Right atrium auricular region (tissue), 2 donors: Measurements from ENCODE around the gene STARD3. TPM values are rescaled to one million over a fixed set of nuclear protein-coding genes. Genes with fewer than 3 reads are reported as not detected.

Experiments
- DNase-seq: peaks from one replicate; pipeline ENCODE4 v3.0.0-alpha.2; 2019; ENCODE audit warnings: low spot score
- H3K27ac ChIP-seq, 2 donors: fragments of 200-600 bp; sonication (generic); 1 replicate in 1 of 2; 2 replicates in 1 of 2; pipeline ENCODE4 v1.5.1; 2016 to 2019
- H3K27me3 ChIP-seq, 2 donors: fragments of 200-600 bp; sonication (generic); one replicate each; pipeline versions ENCODE4 v1.5.1 to v1.6.0; 2017 to 2019
- H3K36me3 ChIP-seq: fragments of 200-600 bp; sonication (generic); one replicate; pipeline ENCODE4 v1.5.1; 2016
- H3K4me1 ChIP-seq, 2 donors: fragments of 200-600 bp; sonication (generic); one replicate each; pipeline versions ENCODE4 v1.5.1 to v1.6.0; 2017 to 2019
- H3K4me3 ChIP-seq, 2 donors: fragments of 200-600 bp; sonication (generic); 1 replicate in 1 of 2; 2 replicates in 1 of 2; pipeline ENCODE4 v1.5.1; 2017 to 2019; ENCODE audit warnings: mild to moderate bottlenecking in 1 of 2, moderate library complexity in 1 of 2
- H3K9me3 ChIP-seq, 2 donors: fragments of 200-600 bp; sonication (generic); one replicate each; pipeline ENCODE4 v1.5.1; 2019
- CTCF ChIP-seq, 2 donors: fragments of 200-600 bp; sonication (generic); IDR thresholded peaks; one replicate each; pipeline ENCODE4 v1.5.1; 2019; ENCODE audit warnings: antibody characterized with exemption in 2 of 2
- total RNA-seq, 2 donors: library from RNA; depleted of rRNA; stranded (reverse); fragments of >200 nt; gene quantifications; one replicate each; pipeline ENCODE4 v1.1.0, GENCODE V29; 2016

Gene STARD3
- total RNA-seq, 2 donors from 2014 or later = 18.5 to 22.2 TPM

DNA sequence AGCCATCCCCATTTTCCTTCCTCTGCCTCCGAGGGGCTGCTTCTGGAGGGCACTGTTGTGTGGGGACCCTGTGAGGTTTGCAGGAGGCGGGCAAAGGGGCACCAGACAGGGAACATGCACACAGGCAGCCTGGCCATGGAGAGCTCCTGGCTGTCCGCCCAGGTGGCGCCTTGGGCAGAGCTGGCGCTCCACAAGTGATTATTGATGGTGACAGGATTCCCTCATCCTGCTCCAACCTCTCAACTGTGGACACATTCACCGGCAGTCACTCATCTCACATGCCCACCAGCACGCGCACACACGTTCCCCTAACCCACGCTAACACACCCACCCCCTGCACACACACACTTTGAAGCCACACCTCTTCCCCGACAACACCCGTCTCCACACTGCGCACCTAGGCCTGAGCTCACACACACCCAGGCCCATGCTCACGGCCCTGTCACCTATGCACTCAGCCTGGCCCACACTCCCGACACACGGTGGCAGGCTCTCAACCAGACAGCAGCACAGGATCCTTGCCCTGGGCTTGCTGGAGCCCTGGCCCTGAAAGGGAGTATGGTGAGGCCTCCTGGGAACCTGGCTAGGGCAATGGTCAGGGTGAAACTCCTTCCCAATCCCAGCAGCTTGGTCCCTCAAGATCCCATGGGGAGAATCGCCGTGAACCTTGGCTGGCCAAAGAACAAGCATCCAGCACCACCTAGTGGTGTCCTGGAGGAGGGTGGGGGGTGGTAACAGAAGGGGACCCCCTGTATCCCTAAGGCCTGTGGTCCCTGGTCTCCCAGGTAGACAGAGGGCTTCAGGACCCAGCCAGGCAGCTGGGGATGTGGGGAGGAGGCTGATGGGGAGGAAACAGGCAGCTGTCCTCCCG is 34.9 kb downstream of the STARD3 start:
- TF ChIP-seq CTCF (IDR thresholded peaks at IDR 0.05) = peak; percentile 53 to 66
- Histone ChIP-seq H3K36me3 (no peaks in the 10 kb centered on the region), H3K4me1 (peaks cover 0 to 87% of the 10 kb centered on the region in 2 donors), H3K27me3 (no peaks in the 10 kb centered on the region), H3K9me3 (no peaks in the 10 kb centered on the region), H3K4me3 (no peak overlapping the region), H3K27ac (peak overlapping the region; percentile 89 to 96)
- no peak for DNase-seq

DNA sequence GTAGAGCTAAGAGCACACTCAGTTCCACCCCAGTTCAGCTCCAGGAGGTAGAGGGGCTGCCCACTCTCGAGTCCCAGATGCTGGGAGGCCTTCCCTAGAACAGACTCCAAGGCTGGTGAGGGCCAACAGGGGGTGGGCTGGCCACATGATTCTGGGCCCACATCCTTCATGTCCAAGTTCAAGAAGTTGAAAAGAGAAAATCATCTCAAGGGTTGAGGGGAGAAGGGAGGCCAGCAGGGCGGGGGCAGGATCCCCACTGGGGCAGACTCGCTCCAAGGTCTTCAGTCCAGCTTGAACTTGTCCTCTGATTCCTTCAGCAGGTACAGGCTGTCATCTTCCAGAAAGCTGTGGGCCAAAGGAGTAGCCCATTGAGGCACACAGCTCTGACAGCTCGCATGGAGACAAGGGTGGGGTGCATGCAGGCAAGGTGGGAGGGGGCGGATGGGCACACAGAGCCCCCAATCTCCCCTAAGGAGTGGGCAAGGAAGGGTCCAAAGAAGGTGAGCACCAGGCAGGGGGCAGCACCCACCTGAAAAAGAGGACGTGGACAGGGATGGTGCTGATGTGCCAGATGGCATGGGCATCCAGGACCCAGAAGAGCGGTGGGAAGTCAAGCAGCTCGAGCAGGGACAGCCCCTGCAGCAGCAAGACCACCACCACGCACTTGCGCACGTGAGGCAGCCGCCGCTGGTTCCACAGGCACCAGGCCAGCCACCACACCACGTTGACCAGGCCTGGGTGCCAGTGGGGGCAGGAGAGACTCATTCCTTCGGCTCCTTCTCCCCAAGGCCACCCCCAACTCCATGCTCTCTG is 35.8 kb downstream of the STARD3 start:
- H3K27me3 ChIP-seq = no peaks in the 10 kb centered on the region
- H3K4me1 ChIP-seq = peaks cover 0 to 87% of the 10 kb centered on the region in 2 donors

GRCh38 chr17:39673335-39674081 is 36.6 kb downstream of the STARD3 start:
- Histone ChIP-seq H3K36me3 (no peaks in the 10 kb centered on the region), H3K9me3 (no peaks in the 10 kb centered on the region), H3K27me3 (no peaks in the 10 kb centered on the region), H3K4me1 (peaks cover 0 to 87% of the 10 kb centered on the region in 2 donors), H3K27ac (peak overlapping the region; percentile 89 to 96), H3K4me3 (no peak overlapping the region)
- no peak for TF ChIP-seq CTCF (IDR thresholded peaks at IDR 0.05)
- DNase-seq = no peak

More for the DNA sequence above, 35.8 kb downstream of the STARD3 start:
- no peak for TF ChIP-seq CTCF (IDR thresholded peaks at IDR 0.05)
- DNase-seq = no peak
- no peaks in the 10 kb centered on the region for H3K9me3 ChIP-seq
- H3K36me3 ChIP-seq = no peaks in the 10 kb centered on the region
- H3K27ac ChIP-seq = peak overlapping the region; percentile 89 to 96
- H3K4me3 ChIP-seq = no peak overlapping the region

DNA sequence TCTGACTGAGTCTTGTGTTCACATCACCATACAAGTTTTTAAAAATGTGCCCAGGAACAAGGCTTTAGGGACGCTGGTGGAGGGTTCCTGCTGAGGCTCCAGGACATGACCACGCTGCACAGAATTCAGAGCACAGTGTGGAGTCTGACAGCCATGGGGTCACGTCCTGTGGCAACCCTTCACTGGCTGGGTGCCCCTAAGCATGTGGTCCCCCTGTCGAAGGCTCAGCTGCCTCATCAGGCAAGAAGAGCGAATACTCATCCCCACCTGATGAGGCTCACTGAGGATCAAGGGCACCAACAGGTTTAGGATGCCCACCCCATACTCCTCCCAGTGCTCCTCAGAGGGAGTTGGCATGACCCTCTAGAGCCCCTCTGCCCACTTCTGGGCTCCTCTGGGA is 37.2 kb downstream of the STARD3 start:
- Histone ChIP-seq H3K36me3 (no peaks in the 10 kb centered on the region), H3K4me3 (no peak overlapping the region), H3K9me3 (no peaks in the 10 kb centered on the region), H3K27ac (peak overlapping the region; percentile 89 to 96), H3K27me3 (no peaks in the 10 kb centered on the region), H3K4me1 (peaks cover 0 to 87% of the 10 kb centered on the region in 2 donors)
- no peak for DNase-seq
- no peak for TF ChIP-seq CTCF (IDR thresholded peaks at IDR 0.05)

GRCh38 chr17:39674702-39675389 is 37.9 kb downstream of the STARD3 start:
- Histone ChIP-seq H3K27ac (peak overlapping the region; percentile 89 to 96), H3K4me1 (peaks cover 0 to 87% of the 10 kb centered on the region in 2 donors), H3K4me3 (no peak overlapping the region), H3K9me3 (no peaks in the 10 kb centered on the region), H3K27me3 (no peaks in the 10 kb centered on the region), H3K36me3 (no peaks in the 10 kb centered on the region)
- DNase-seq = no peak
- no peak for TF ChIP-seq CTCF (IDR thresholded peaks at IDR 0.05)
